Measurements from ENCODE around the gene REPS1.
A peak's percentile ranks its signal among the peaks of the same experiment; 100 is the strongest.
"Not testable (repeated sequence)": the region's sequence is repeated elsewhere in the genome, so short reads cannot be mapped to it uniquely, and the experiment has no call there.

REPS1 gene

GRCh38 chr6:138987643-138988468, at the start of gene REPS1:
Gene REPS1, minus strand, starts transcription at chr6:138988253. Its CDS starts 571 bp downstream, at chr6:138987682.
- DNase-seq (ENCODE audit: low read depth in 2 of 2) = peak; percentile 80 to 83

GRCh38 chr6:139037490-139037889, 49.4 kb upstream of the REPS1 start:
- DNase-seq (ENCODE audit: low read depth in 2 of 2) = no peak

- no peak for DNase-seq (ENCODE audit: low read depth in 2 of 2)
Measured at GRCh38 chr6:139030228-139030963, 42.3 kb upstream of the REPS1 start.

- DNase-seq (ENCODE audit: low read depth in 2 of 2) = no peak
Measured at GRCh38 chr6:139029470-139030227, 41.6 kb upstream of the REPS1 start.

- DNase-seq (ENCODE audit: low read depth in 2 of 2) = peak; percentile 71 to 72
Measured at GRCh38 chr6:139028658-139029469, 40.8 kb upstream of the REPS1 start, which contains the start of gene ABRACL. Gene ABRACL, plus strand, starts transcription at chr6:139028745. Its CDS starts 5,416 bp downstream, at chr6:139034161.

GRCh38 chr6:139028215-139028657, 40.2 kb upstream of the REPS1 start:
- DNase-seq (ENCODE audit: low read depth in 2 of 2) = no peak

- DNase-seq (ENCODE audit: low read depth in 2 of 2) = peak in 1 of 2 donors; percentile 22
Measured at GRCh38 chr6:139027620-139028182, 39.6 kb upstream of the REPS1 start.

- DNase-seq (ENCODE audit: low read depth in 2 of 2) = not testable (repeated sequence)
Measured at GRCh38 chr6:139025416-139025815, 37.4 kb upstream of the REPS1 start.

GRCh38 chr6:139020689-139021088, 32.6 kb upstream of the REPS1 start:
- DNase-seq (ENCODE audit: low read depth in 2 of 2) = no peak

- DNase-seq (ENCODE audit: low read depth in 2 of 2) = no peak
Measured at GRCh38 chr6:139019722-139020121, 31.7 kb upstream of the REPS1 start.

GRCh38 chr6:139017227-139017626, 29.2 kb upstream of the REPS1 start:
- DNase-seq (ENCODE audit: low read depth in 2 of 2) = no peak

GRCh38 chr6:139016337-139017213, 28.5 kb upstream of the REPS1 start:
- DNase-seq (ENCODE audit: low read depth in 2 of 2) = no peak

- DNase-seq (ENCODE audit: low read depth in 2 of 2) = no peak
Measured at GRCh38 chr6:139014945-139015344, 26.9 kb upstream of the REPS1 start.

GRCh38 chr6:139013185-139013800, 25.2 kb upstream of the REPS1 start:
- no peak for DNase-seq (ENCODE audit: low read depth in 2 of 2)

GRCh38 chr6:139011980-139012379, 23.9 kb upstream of the REPS1 start:
- no peak for DNase-seq (ENCODE audit: low read depth in 2 of 2)

GRCh38 chr6:139010674-139011073, 22.6 kb upstream of the REPS1 start:
- DNase-seq (ENCODE audit: low read depth in 2 of 2) = no peak

- DNase-seq (ENCODE audit: low read depth in 2 of 2) = no peak
Measured at GRCh38 chr6:139008117-139008516, 20.1 kb upstream of the REPS1 start.

GRCh38 chr6:139007428-139007827, 19.4 kb upstream of the REPS1 start:
- no peak for DNase-seq (ENCODE audit: low read depth in 2 of 2)

- DNase-seq (ENCODE audit: low read depth in 2 of 2) = no peak
Measured at GRCh38 chr6:139006477-139006876, 18.4 kb upstream of the REPS1 start.

Measured in stimulated activated CD8-positive, alpha-beta memory T cell treated with anti-CD3 and anti-CD28 coated beads, Interleukin-15, amount 100 ng/mL, for 4 hours (primary cell).